K562 (cell line): Measurements from ENCODE around the gene HOXB6. TPM values are rescaled to one million over a fixed set of nuclear protein-coding genes. Genes with fewer than 3 reads are reported as not detected.

Experiments used
- ATAC-seq: fragments of 200-7000 bp; cut with Tn5 transposase; 3 replicates; pipeline ENCODE4 v1.9.1; 2020; ENCODE audit warnings: moderate library complexity
- BruUV-seq: library from RNA; stranded (reverse); fragments of 400-500 nt; replicated peaks from 2 replicates; lab custom pipeline; 2021; lab: Mats Ljungman, UMichigan
- CTCF ChIA-PET: fragments of 300-600 bp; formaldehyde crosslinking; extraction: SDS; loops from one replicate; lab custom pipeline; 2021; ENCODE audit warnings: low intra/inter-chr PET ratio; lab: Yijun Ruan, JAX
- POLR2A ChIA-PET: fragments of 300-600, 350-650 bp; sonication (Branson Sonifier 250); formaldehyde crosslinking; extraction: SDS; loops from one replicate; lab custom pipeline; 2021; ENCODE audit warnings: antibody characterized with exemption, inconsistent platforms; lab: Yijun Ruan, JAX
- DNase-seq, 4 experiments: peaks; one replicate each; pipeline versions ENCODE4 v3.0.0 to v3.0.0-alpha.2; 2011 to 2018; ENCODE audit warnings: low spot score in 3 of 4, mixed read lengths in 3 of 4; ENCODE audit errors: extremely low read depth in 1 of 4
- FAIRE-seq: peaks from 2 replicates; lab custom pipeline; 2011; peaks lifted over from hg19 to GRCh38; lab: Jason Lieb, UNC
- H2AFZ ChIP-seq: 2 replicates; pipeline ENCODE4 v1.6.0; 2011; ENCODE audit warnings: low read depth, low read length, control low read depth, inconsistent platforms
- H3K27ac ChIP-seq: fragments of 200-600 bp; 3 replicates; pipeline ENCODE4 v1.8.0; 2011; ENCODE audit warnings: low read depth, mild to moderate bottlenecking, control low read depth, inconsistent platforms, low read length, moderate library complexity, mixed read lengths; ENCODE audit errors: extremely low read depth
- H3K27me3 ChIP-seq, 2 experiments: fragments of 300-600 bp in 1 of 2; 2 replicates in 1 of 2; 3 replicates in 1 of 2; pipeline versions ENCODE4 v1.6.0 to v1.8.0; 2011; ENCODE audit warnings: inconsistent platforms in 2 of 2, low read length in 2 of 2, mild to moderate bottlenecking in 1 of 2, mixed read lengths in 1 of 2, moderate library complexity in 1 of 2; ENCODE audit not compliant: control insufficient read depth in 2 of 2, insufficient read depth in 2 of 2
- H3K36me3 ChIP-seq: fragments of 300-600 bp; 3 replicates; pipeline ENCODE4 v1.8.0; 2011; ENCODE audit warnings: mild to moderate bottlenecking, low read length, inconsistent platforms; ENCODE audit not compliant: control insufficient read depth, insufficient read depth
- H3K4me1 ChIP-seq, 2 experiments: fragments of 200-600 bp in 1 of 2; replicated peaks in 1 of 2; 2 replicates in 1 of 2; 3 replicates in 1 of 2; pipeline versions ENCODE4 v1.5.1 to v1.8.0; 2011; ENCODE audit warnings: inconsistent platforms in 2 of 2, low read length in 2 of 2, mild to moderate bottlenecking in 1 of 2, mixed read lengths in 1 of 2, moderate library complexity in 1 of 2; ENCODE audit not compliant: control insufficient read depth in 2 of 2, insufficient read depth in 2 of 2
- H3K4me2 ChIP-seq: 2 replicates; pipeline ENCODE4 v1.6.1; 2011; ENCODE audit warnings: low read length, control low read depth, inconsistent platforms, mixed read lengths; ENCODE audit not compliant: insufficient read depth
- H3K4me3 ChIP-seq: fragments of 200-600 bp; sonication (generic), shearing (Covaris generic); 2 replicates; pipeline ENCODE4 v1.5.1; 2016; ENCODE audit warnings: control low read depth, inconsistent platforms
- H3K79me2 ChIP-seq: fragments of 200-600 bp; 3 replicates; pipeline ENCODE4 v1.8.0; 2011; ENCODE audit warnings: low read length, inconsistent platforms; ENCODE audit not compliant: control insufficient read depth, insufficient read depth
- H3K9ac ChIP-seq, 2 experiments: 2 replicates each; pipeline versions ENCODE4 v1.6.0 to v1.6.1; 2011; ENCODE audit warnings: low read depth in 2 of 2, low read length in 2 of 2, control low read depth in 1 of 2, inconsistent platforms in 1 of 2, mild to moderate bottlenecking in 1 of 2, mixed read lengths in 1 of 2; ENCODE audit not compliant: insufficient read depth in 1 of 2
- H3K9me1 ChIP-seq: one replicate; pipeline ENCODE4 v1.6.0; 2011; ENCODE audit warnings: inconsistent platforms, mild to moderate bottlenecking, low read length, moderate library complexity; ENCODE audit not compliant: control insufficient read depth, insufficient read depth
- H3K9me3 ChIP-seq: replicated peaks from 2 replicates; pipeline ENCODE4 v1.5.1; 2011; ENCODE audit warnings: low read depth, low read length, inconsistent platforms; ENCODE audit not compliant: control insufficient read depth, insufficient read depth
- H4K20me1 ChIP-seq: replicated peaks from 2 replicates; pipeline ENCODE4 v1.6.1; 2011; ENCODE audit warnings: low read length, inconsistent platforms, mixed read lengths; ENCODE audit not compliant: control insufficient read depth, insufficient read depth
- ATF3 ChIP-seq, 2 experiments: fragments of 450-650 bp in 1 of 2; sonication (generic) in 1 of 2; formaldehyde crosslinking in 1 of 2; IDR thresholded peaks in 1 of 2; conservative IDR thresholded peaks in 1 of 2; 2 replicates each; pipeline versions ENCODE4 v1.6.1 to v1.8.1; 2016 to 2023; ENCODE audit warnings: mild to moderate bottlenecking in 2 of 2, moderate library complexity in 2 of 2, inconsistent platforms in 1 of 2, missing genetic modification reagents in 1 of 2
- BRD9 ChIP-seq: fragments of 450-650 bp; IDR thresholded peaks from 2 replicates; pipeline ENCODE4 v1.6.1; 2018; ENCODE audit warnings: low read depth; ENCODE audit not compliant: partially characterized antibody
- CBFA2T2 ChIP-seq: fragments of 450-650 bp; conservative IDR thresholded peaks from 2 replicates; pipeline ENCODE4 v1.6.1; 2017; ENCODE audit warnings: mild to moderate bottlenecking
- MIER1 ChIP-seq: fragments of 450-650 bp; IDR thresholded peaks from 2 replicates; pipeline ENCODE4 v1.6.1; 2016; ENCODE audit warnings: antibody characterized with exemption, mild to moderate bottlenecking, low read depth
- MNT ChIP-seq, 2 experiments: fragments of 450-650 bp; conservative IDR thresholded peaks; 2 replicates each; pipeline ENCODE4 v1.6.1; 2017; ENCODE audit warnings: mild to moderate bottlenecking in 2 of 2, moderate library complexity in 2 of 2
- PHB ChIP-seq: fragments of 250-450 bp; sonication (Bioruptor Pico); IDR thresholded peaks from 2 replicates; pipeline ENCODE4 v1.5.0; 2021
- POLR2A ChIP-seq: fragments of 450-650 bp; conservative IDR thresholded peaks from 2 replicates; pipeline ENCODE4 v1.6.1; 2016
- POLR2H ChIP-seq: IDR thresholded peaks from 2 replicates; pipeline ENCODE4 v1.6.1; 2016; ENCODE audit warnings: missing genetic modification characterization, low read depth, mild to moderate bottlenecking, control low read depth, missing compliant biosample characterization, moderate library complexity
- TAF9B ChIP-seq: fragments of 450-650 bp; IDR thresholded peaks from 2 replicates; pipeline ENCODE4 v1.6.1; 2018; ENCODE audit warnings: mild to moderate bottlenecking; ENCODE audit not compliant: partially characterized antibody
- TAL1 ChIP-seq: fragments of 450-650 bp; IDR thresholded peaks from 2 replicates; pipeline ENCODE4 v1.6.1; 2016; ENCODE audit warnings: mild to moderate bottlenecking
- TCF15 ChIP-seq: fragments of 250-450 bp; sonication (Bioruptor Pico); IDR thresholded peaks from 2 replicates; pipeline ENCODE4 v1.8.0; 2022; ENCODE audit warnings: moderate library complexity, mild to moderate bottlenecking, inconsistent platforms
- TSC22D4 ChIP-seq: fragments of 450-650 bp; IDR thresholded peaks from 2 replicates; pipeline ENCODE4 v1.6.1; 2016; ENCODE audit warnings: missing genetic modification characterization, missing biosample characterization, control low read depth
- ZNF212 ChIP-seq: fragments of 450-650 bp; formaldehyde crosslinking; IDR thresholded peaks from 2 replicates; pipeline ENCODE4 v1.4.0; 2020; ENCODE audit warnings: mild to moderate bottlenecking
- ZNF639 ChIP-seq, 2 experiments: fragments of 200-800 bp in 1 of 2; sonication (Bioruptor generic) in 1 of 2; sonication (generic) in 1 of 2; formaldehyde crosslinking in 1 of 2; IDR thresholded peaks in 1 of 2; conservative IDR thresholded peaks in 1 of 2; 2 replicates each; pipeline versions ENCODE4 v1.5.0 to v1.6.1; 2016 to 2020; ENCODE audit warnings: missing compliant biosample characterization in 1 of 2, missing genetic modification characterization in 1 of 2, missing genetic modification reagents in 1 of 2
- WGBS: fragments of 100-300 bp; shearing (Covaris generic); methylation state at CpG from one replicate; pipeline ENCODE4 v1.1.6; 2016; ENCODE audit warnings: low coverage, mixed read lengths; ENCODE audit not compliant: insufficient coverage; ENCODE audit errors: missing lambda C conversion rate; 5-methylcytosine and 5-hydroxymethylcytosine counted together
- in situ Hi-C: fragments of 300-500 bp; cut with MboI; formaldehyde crosslinking; loops from 4 replicates; pipeline ENCODE4 v1.15.0; 2018; ENCODE audit warnings: inconsistent platforms, mixed read lengths
- intact Hi-C: fragments of 100-400 bp; cut with micrococcal nuclease; formaldehyde crosslinking; loops from 2 replicates; pipeline ENCODE4 v1.14.2; 2022
- polyA plus RNA-seq, 8 experiments: library from polyadenylated mRNA; depleted of rRNA in 4 of 8; stranded (reverse) in 5 of 8; unstranded in 3 of 8; fragments of >200 nt; fragmentation: Nextera tagmentation in 2 of 8; fragmentation: Illumina TruSeq in 1 of 8; extraction: Ambion mirVana in 2 of 8; extraction: Trizol in 1 of 8; gene quantifications; 2 replicates each; pipeline versions ENCODE4 v1.2.1 to v1.2.3, GENCODE V29; 2011 to 2014; ENCODE audit warnings: inconsistent platforms in 1 of 8, missing spikeins in 1 of 8
- total RNA-seq, 7 experiments: library from RNA; depleted of rRNA in 6 of 7; stranded (reverse); fragments of >200 nt in 6 of 7; fragmentation: Illumina TruSeq in 2 of 7; extraction: Trizol in 2 of 7; gene quantifications; 2 replicates each; pipeline versions ENCODE4 v1.2.1 to v1.2.3, GENCODE V29; 2011 to 2021; ENCODE audit warnings: low replicate concordance in 1 of 7

The HOXB6 gene
- total and polyA plus RNA-seq, 9 of the 15 experiments (the other 6 are each of a cell fraction or from before 2014, with no cell fraction given): 1.2 to 14.8 (median 4.9) TPM

- Histone ChIP-seq H3K9me3 (no peaks in the 10 kb centered on the region), H3K27ac (peak overlapping the region; percentile 95), H3K4me1 (peaks cover 35 to 44% of the 10 kb centered on the region in 2 experiments), H3K36me3 (peaks cover 44% of the 10 kb centered on the region; the same call in 2 of the 3 replicates), H2AFZ (peak overlapping the region; percentile 73), H3K9me1 (no peaks in the 10 kb centered on the region), H3K4me3 (peak overlapping the region; percentile 36), H3K79me2 (peaks cover 72% of the 10 kb centered on the region), H3K9ac (peak overlapping the region; percentile 82 to 93; a peak in 3 of 4 replicates), H4K20me1 (no peaks in the 10 kb centered on the region), H3K27me3 (no peaks in the 10 kb centered on the region), H3K4me2 (peak overlapping the region; percentile 81)
- in situ Hi-C loops: no loop called here
- ATAC-seq (0 out of 3 replicates have a peak, but pooled peaks have one; percentile 3), DNase-seq (peak; percentile 60 to 91 (median 74)), FAIRE-seq (peak; percentile 85)
- ChIA-PET POLR2A (interaction anchor here (0.6 to 2.2 kb wide), 13 partner anchors 9 to 363 kb away, joined by 3 to 12 read pairs (median 6); no protein-coding TSS in a partner anchor), CTCF (no interaction called here)
- no TSS peak for BruUV-seq
- intact Hi-C loops: loop anchor here (1.0 to 2.0 kb wide), 3 partner anchors 31 to 79 kb away; partner anchors contain the start of gene HOXB9
- under 1% methylated on average over 24 of the region's 24 CpGs for WGBS
- peak; percentile 32 for TF ChIP-seq TAL1
- peak; percentile 39 for TF ChIP-seq TAF9B
- no peak for TF ChIP-seq TSC22D4 (tag)
- peak; percentile 70; the same call in 1 of the 2 replicates for TF ChIP-seq POLR2A
- TF ChIP-seq POLR2H (tag): peak; percentile 35
- TF ChIP-seq BRD9: peak; percentile 84
- TF ChIP-seq ZNF212: 0 out of 2 replicates have a peak, but pooled peaks have one; percentile 19
- TF ChIP-seq MNT (conservative IDR thresholded peaks at IDR 0.05): peak in 1 of 2 experiments; percentile 53; a peak in 1 of 4 replicates
- peak; percentile 97 for TF ChIP-seq CBFA2T2
- TF ChIP-seq TCF15 (CRISPR knock-in tag): no peak
- TF ChIP-seq ATF3 (IDR thresholded peaks at IDR 0.05): no peak
- TF ChIP-seq ATF3 (CRISPR knock-in tag; conservative IDR thresholded peaks at IDR 0.05): peak; percentile 51; the same call in 1 of the 2 replicates
- TF ChIP-seq ZNF639 (CRISPR knock-in tag; conservative IDR thresholded peaks at IDR 0.05 in 1 of 2, IDR thresholded peaks at IDR 0.05 in 1 of 2): peak in 1 of 2 experiments; percentile 53; a peak in 2 of 4 replicates
- no peak for TF ChIP-seq PHB (CRISPR knock-in tag)
- TF ChIP-seq MIER1: no peak
Observed at GRCh38 chr17:48547808-48548522, 56.8 kb downstream of the HOXB6 start.
